A673 (cell line): ENCODE results near the gene KCNMB3. TPM values are rescaled to one million over a fixed set of nuclear protein-coding genes. Genes with fewer than 3 reads are reported as not detected.

Source experiments
- Bru-seq: library from RNA; stranded (reverse); fragments of 400-500 nt; gene quantifications from one replicate; lab custom pipeline; 2021; lab: Mats Ljungman, UMichigan
- BruChase-seq, 2 experiments: library from RNA; stranded (reverse); fragments of 400-500 nt; gene quantifications; one replicate each; lab custom pipeline; 2021; lab: Mats Ljungman, UMichigan
- BruUV-seq: library from RNA; stranded (reverse); fragments of 400-500 nt; replicated peaks from 2 replicates; lab custom pipeline; 2021; lab: Mats Ljungman, UMichigan
- CTCF ChIA-PET: fragments of 300-600 bp; sonication (Branson Sonifier 250); formaldehyde crosslinking; loops from one replicate; lab custom pipeline; 2022; ENCODE audit warnings: antibody characterized with exemption; lab: Charles Lee
- POLR2A ChIA-PET: fragments of 300-600 bp; sonication (Branson Sonifier 250); formaldehyde crosslinking; loops from one replicate; lab custom pipeline; 2022; ENCODE audit warnings: antibody characterized with exemption; ENCODE audit not compliant: low non-redundant PET; lab: Charles Lee
- DNase-seq: peaks from one replicate; pipeline ENCODE4 v3.0.0-alpha.2; 2015; ENCODE audit warnings: low spot score
- H3K27ac ChIP-seq: fragments of 200-600 bp; sonication (generic); 2 replicates; pipeline ENCODE4 v1.5.1; 2016; ENCODE audit warnings: mixed run types, low read depth, mild to moderate bottlenecking, mixed read lengths, antibody characterized with exemption, low read length; ENCODE audit not compliant: poor library complexity, severe bottlenecking
- H3K27me3 ChIP-seq: fragments of 200-600 bp; sonication (generic); replicated peaks from 2 replicates; pipeline ENCODE4 v1.6.1; 2017; ENCODE audit warnings: mixed run types, low read depth, mild to moderate bottlenecking, mixed read lengths, antibody characterized with exemption, low read length; ENCODE audit not compliant: insufficient read depth, poor library complexity
- H3K36me3 ChIP-seq: fragments of 200-600 bp; sonication (generic); 2 replicates; pipeline ENCODE4 v1.6.1; 2016; ENCODE audit warnings: mixed run types, mild to moderate bottlenecking, mixed read lengths, antibody characterized with exemption, low read length; ENCODE audit not compliant: insufficient read depth, poor library complexity, severe bottlenecking
- H3K4me1 ChIP-seq: fragments of 200-600 bp; sonication (generic); 2 replicates; pipeline ENCODE4 v1.6.1; 2017; ENCODE audit warnings: mixed run types, mild to moderate bottlenecking, mixed read lengths, antibody characterized with exemption, low read length; ENCODE audit not compliant: insufficient read depth, poor library complexity, severe bottlenecking
- H3K4me3 ChIP-seq: fragments of 200-600 bp; sonication (generic); 2 replicates; pipeline ENCODE4 v1.5.1; 2016; ENCODE audit warnings: low read depth, mixed run types, mild to moderate bottlenecking, mixed read lengths, low read length; ENCODE audit not compliant: poor library complexity, severe bottlenecking
- H3K9me3 ChIP-seq: fragments of 200-600 bp; sonication (generic); 2 replicates; pipeline ENCODE4 v1.6.1; 2016; ENCODE audit warnings: mixed run types, low read depth, mild to moderate bottlenecking, mixed read lengths, antibody characterized with exemption, low read length; ENCODE audit not compliant: poor library complexity, severe bottlenecking
- CTCF ChIP-seq: fragments of 300-800, 200-600 bp; sonication (generic); conservative IDR thresholded peaks from 2 replicates; pipeline ENCODE4 v1.5.1; 2017; ENCODE audit warnings: low read depth, mild to moderate bottlenecking, antibody characterized with exemption, low read length, moderate library complexity, mixed read lengths
- EZH2 ChIP-seq: fragments of 200-600 bp; sonication (generic); IDR thresholded peaks from 2 replicates; pipeline ENCODE4 v1.6.1; 2017; ENCODE audit warnings: borderline replicate concordance, low read depth, mild to moderate bottlenecking, mixed read lengths, antibody characterized with exemption, low read length; ENCODE audit not compliant: poor library complexity, severe bottlenecking
- intact Hi-C: fragments of 100-400 bp; cut with micrococcal nuclease; formaldehyde crosslinking; loops from one replicate; pipeline ENCODE4 v1.10.0; 2022; ENCODE audit not compliant: unreplicated experiment
- long read RNA-seq: library from polyadenylated mRNA; stranded (forward); transcript quantifications from one replicate; pipeline ENCODE4 v2.0.0, GENCODE V29; 2022
- total RNA-seq: library from RNA; stranded (reverse); gene quantifications from 2 replicates; pipeline ENCODE4 v1.2.3, GENCODE V29; 2021

KCNMB3 gene
- total RNA-seq (3.5 and 4.3 TPM in 2 replicates), Bru-seq, nascent RNA (percentile 68 among the genes with signal in this experiment), BruChase-seq, experiment 1, labeled RNA remaining after a 2-hour chase (percentile 69 among the genes with signal in this experiment), BruChase-seq, experiment 2, labeled RNA remaining after a 6-hour chase (percentile 57 among the genes with signal in this experiment)
- long read RNA-seq, partial matches to known transcripts = 2 of 3 reads
- long read RNA-seq, other reads (novel, unspliced or antisense) = 1 of 3 reads

DNA sequence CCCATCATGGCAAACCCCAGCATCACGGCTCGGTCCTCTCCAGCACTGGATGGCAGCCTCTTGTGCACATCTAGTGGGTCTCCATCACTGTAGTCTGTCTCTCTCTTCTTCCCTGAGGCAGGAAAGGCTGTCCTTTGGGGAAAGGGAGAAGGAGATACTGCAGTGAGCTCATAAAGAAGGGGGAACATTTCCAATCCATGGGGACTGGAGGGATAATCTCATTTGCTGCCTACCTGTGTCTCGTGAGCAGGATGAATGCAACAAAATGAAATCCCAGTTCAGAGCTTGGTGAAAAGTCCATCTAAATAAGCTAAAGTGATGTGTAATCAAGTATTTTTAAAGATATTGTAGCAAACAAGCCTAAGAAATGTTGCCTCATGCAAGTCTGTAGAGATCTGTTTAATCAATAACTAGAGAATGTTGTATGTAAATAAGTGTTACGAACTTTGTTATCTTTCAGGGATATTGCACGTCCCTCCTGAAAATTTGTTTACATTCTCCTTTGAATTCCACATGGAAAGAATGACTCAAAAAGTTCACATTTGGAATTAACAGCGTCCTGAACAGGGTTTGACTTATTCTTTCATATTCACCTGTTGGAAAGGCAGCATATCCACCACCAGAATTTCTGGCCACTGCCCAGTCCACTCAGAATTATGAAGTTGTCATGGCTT lies at the start of gene KCNMB3:
Gene KCNMB3, minus strand, starts transcription at position 312 of the 674 bp plus-strand sequence. Its CDS starts 124 bp downstream, at position 188.
- H3K4me1 ChIP-seq = no peaks in the 10 kb centered on the region

DNA sequence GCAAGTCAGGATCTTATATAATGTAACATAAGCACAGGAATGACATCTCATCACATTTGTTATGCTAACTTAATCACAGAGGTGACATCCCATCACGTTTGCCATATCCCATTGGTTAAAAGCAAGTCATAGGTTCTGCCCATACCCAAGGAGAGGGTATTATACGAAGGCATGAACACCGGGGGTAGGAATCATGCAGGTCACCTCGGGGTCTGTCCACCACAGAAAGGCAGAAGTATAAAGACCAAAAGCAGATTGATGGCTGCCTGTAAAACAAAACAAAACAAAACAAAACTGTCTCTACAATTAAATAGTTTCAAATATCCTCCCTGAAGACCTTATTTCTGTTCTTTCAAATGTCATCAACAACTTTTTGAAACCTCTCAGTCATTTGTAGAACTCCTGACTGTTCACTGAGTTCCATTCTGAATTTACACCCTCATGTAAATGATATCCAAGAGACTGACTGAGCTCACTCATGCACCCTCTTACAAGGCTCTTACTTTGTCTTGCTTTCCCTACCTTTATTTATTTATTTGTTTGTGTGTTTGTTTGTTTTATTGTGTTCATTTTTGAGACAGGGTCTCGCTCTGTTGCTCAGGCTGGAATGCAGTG lies 49.2 kb upstream of the KCNMB3 start:
- H3K27ac ChIP-seq = no peak overlapping the region
- no peak for DNase-seq
- no peaks in the 10 kb centered on the region for H3K9me3 ChIP-seq
- H3K4me1 ChIP-seq = no peaks in the 10 kb centered on the region
- intact Hi-C loops = no loop called here
- ChIA-PET CTCF (no interaction called here), POLR2A (no interaction called here)
- H3K4me3 ChIP-seq = no peak overlapping the region
- no peaks in the 10 kb centered on the region for H3K27me3 ChIP-seq
- no TSS peak for BruUV-seq
- no peaks in the 10 kb centered on the region for H3K36me3 ChIP-seq
- TF ChIP-seq EZH2 = no peak
- no peak for TF ChIP-seq CTCF

More for the DNA sequence above, at the start of gene KCNMB3:
- intact Hi-C loops = no loop called here
- DNase-seq = no peak
- ChIA-PET POLR2A (no interaction called here), CTCF (no interaction called here)
- no peak within 1 kb of the TSS for H3K4me3 ChIP-seq
- BruUV-seq = no TSS peak
- no peaks in the 10 kb centered on the region for H3K27me3 ChIP-seq
- H3K27ac ChIP-seq = no peak within 1 kb of the TSS
- TF ChIP-seq EZH2 = no peak
- H3K36me3 ChIP-seq = no peaks in the 10 kb centered on the region
- no peaks in the 10 kb centered on the region for H3K9me3 ChIP-seq

- CTCF ChIA-PET = no interaction called here
- Histone ChIP-seq H3K27ac (no peak overlapping the region), H3K36me3 (no peaks in the 10 kb centered on the region), H3K4me3 (no peak overlapping the region), H3K4me1 (no peaks in the 10 kb centered on the region), H3K9me3 (no peaks in the 10 kb centered on the region), H3K27me3 (no peaks in the 10 kb centered on the region)
- intact Hi-C loops = no loop called here
- BruUV-seq = no TSS peak
- DNase-seq = no peak
- TF ChIP-seq CTCF = no peak
- TF ChIP-seq EZH2 = no peak
- POLR2A ChIA-PET = no interaction called here
Observed at GRCh38 chr3:179299316-179299715, 48.4 kb upstream of the KCNMB3 start.
